Measurements from ENCODE around the gene COX11. TPM values are rescaled to one million over a fixed set of nuclear protein-coding genes. Genes with fewer than 3 reads are reported as not detected.

COX11 gene
- total RNA-seq: 38.5 and 46.5 TPM in 2 replicates

GRCh38 chr17:54968262-54968987 lies at the start of gene COX11, which contains the start of gene STXBP4:
Gene COX11, minus strand, starts transcription at chr17:54968654. Its CDS starts 8 bp downstream, at chr17:54968646.
Gene STXBP4, plus strand, starts transcription at chr17:54968765. Its CDS starts 17,455 bp downstream, at chr17:54986220.
- peaks cover 24% of the 10 kb centered on the region for H3K4me1 Mint-ChIP-seq
- peak; percentile 97 for ATAC-seq (ENCODE audit: low read depth)
- no peaks in the 10 kb centered on the region for H3K27me3 Mint-ChIP-seq
- POLR2A ChIA-PET: no interaction called here
- intact Hi-C loops (cut with micrococcal nuclease): loop anchor here (1.0 to 10.0 kb wide), 5 partner anchors 266 to 784 kb away; partner anchors contain the start of genes HLF and PCTP
- peak; percentile 90 for DNase-seq
- CTCF ChIA-PET: interaction anchor here (1.1 kb wide), 1 partner anchor 24 kb away, joined by 4 read pairs; no protein-coding TSS in a partner anchor
- TF ChIP-seq CTCF (IDR thresholded peaks at IDR 0.05): no peak
- no peak within 1 kb of the TSS for H3K4me3 Mint-ChIP-seq
- no peak within 1 kb of the TSS for H3K27ac Mint-ChIP-seq
- H3K9me3 Mint-ChIP-seq: no peaks in the 10 kb centered on the region
- peaks cover 14% of the 10 kb centered on the region for H3K36me3 Mint-ChIP-seq (ENCODE audit: low read depth)

- ATAC-seq (ENCODE audit: low read depth) (no peak), DNase-seq (no peak)
- POLR2A ChIA-PET: no interaction called here
- no peaks in the 10 kb centered on the region for H3K9me3 Mint-ChIP-seq
- H3K4me1 Mint-ChIP-seq: no peaks in the 10 kb centered on the region
- intact Hi-C loops (cut with micrococcal nuclease): no loop called here
- H3K27ac Mint-ChIP-seq: no peak overlapping the region
- no peaks in the 10 kb centered on the region for H3K27me3 Mint-ChIP-seq
- no peak for TF ChIP-seq CTCF (IDR thresholded peaks at IDR 0.05)
- peaks cover 7% of the 10 kb centered on the region for H3K36me3 Mint-ChIP-seq (ENCODE audit: low read depth)
- CTCF ChIA-PET: interaction anchor here (1.3 to 2.2 kb wide), 4 partner anchors 12 to 347 kb away, joined by 3 to 8 read pairs (median 4); no protein-coding TSS in a partner anchor
- no peak overlapping the region for H3K4me3 Mint-ChIP-seq
Observed at GRCh38 chr17:55005520-55005919, 37.1 kb upstream of the COX11 start.

GRCh38 chr17:55004484-55004883 lies 36.0 kb upstream of the COX11 start:
- ATAC-seq (ENCODE audit: low read depth) (no peak), DNase-seq (no peak)
- intact Hi-C loops (cut with micrococcal nuclease): no loop called here
- H3K4me1 Mint-ChIP-seq: no peaks in the 10 kb centered on the region
- H3K4me3 Mint-ChIP-seq: no peak overlapping the region
- TF ChIP-seq CTCF (IDR thresholded peaks at IDR 0.05): no peak
- POLR2A ChIA-PET: no interaction called here
- no peaks in the 10 kb centered on the region for H3K27me3 Mint-ChIP-seq
- no peak overlapping the region for H3K27ac Mint-ChIP-seq
- H3K9me3 Mint-ChIP-seq: no peaks in the 10 kb centered on the region
- H3K36me3 Mint-ChIP-seq (ENCODE audit: low read depth): peaks cover 10% of the 10 kb centered on the region
- CTCF ChIA-PET: interaction anchor here (2.2 kb wide), 1 partner anchor 11 kb away, joined by 8 read pairs; no protein-coding TSS in a partner anchor

GRCh38 chr17:55002458-55002857 lies 34.0 kb upstream of the COX11 start:
- intact Hi-C loops (cut with micrococcal nuclease): no loop called here
- Mint-ChIP-seq H3K27ac (no peak overlapping the region), H3K36me3 (ENCODE audit: low read depth) (peaks cover 7% of the 10 kb centered on the region), H3K4me1 (no peaks in the 10 kb centered on the region), H3K9me3 (no peaks in the 10 kb centered on the region), H3K27me3 (no peaks in the 10 kb centered on the region), H3K4me3 (no peak overlapping the region)
- ATAC-seq (ENCODE audit: low read depth) (no peak), DNase-seq (no peak)
- no peak for TF ChIP-seq CTCF (IDR thresholded peaks at IDR 0.05)
- POLR2A ChIA-PET: no interaction called here
- CTCF ChIA-PET: interaction anchor here (1.8 kb wide), 1 partner anchor 9 kb away, joined by 11 read pairs; no protein-coding TSS in a partner anchor

- no peaks in the 10 kb centered on the region for H3K27me3 Mint-ChIP-seq
- no peak for ATAC-seq (ENCODE audit: low read depth)
- no peaks in the 10 kb centered on the region for H3K9me3 Mint-ChIP-seq
- CTCF ChIA-PET: no interaction called here
- TF ChIP-seq CTCF (IDR thresholded peaks at IDR 0.05): no peak
- POLR2A ChIA-PET: no interaction called here
- no peaks in the 10 kb centered on the region for H3K4me1 Mint-ChIP-seq
- no peak overlapping the region for H3K27ac Mint-ChIP-seq
- H3K36me3 Mint-ChIP-seq (ENCODE audit: low read depth): peaks cover 7% of the 10 kb centered on the region
- DNase-seq: no peak
- intact Hi-C loops (cut with micrococcal nuclease): no loop called here
- H3K4me3 Mint-ChIP-seq: no peak overlapping the region
Observed at GRCh38 chr17:54996441-54996840, 28.0 kb upstream of the COX11 start.

All from activated B cell treated with CpG ODN at 0.5 μM for 24 hours (primary cell).